Cardiac muscle cell (in vitro differentiated cells and primary cell): ENCODE data around the gene ADGRB2. TPM values are rescaled to one million over a fixed set of nuclear protein-coding genes. Genes with fewer than 3 reads are reported as not detected.

ENCODE experiments used
- DNase-seq, 2 donors: peaks; one replicate each; pipeline versions ENCODE4 v3.0.0 to v3.0.0-alpha.2; 2010 to 2017; ENCODE audit warnings: low read depth in 1 of 2, low spot score in 1 of 2
- H3K27ac ChIP-seq: fragments of 200-600 bp; sonication (generic); 2 replicates; pipeline ENCODE4 v1.5.1; 2016
- H3K27me3 ChIP-seq: fragments of 200-600 bp; sonication (generic); 2 replicates; pipeline ENCODE4 v1.6.0; 2016; ENCODE audit warnings: control low read depth
- H3K36me3 ChIP-seq: fragments of 200-600 bp; sonication (generic); 2 replicates; pipeline ENCODE4 v1.5.1; 2016; ENCODE audit warnings: control low read depth
- H3K4me1 ChIP-seq: fragments of 200-600 bp; sonication (generic); 2 replicates; pipeline ENCODE4 v1.8.1; 2017; ENCODE audit warnings: low read depth, mild to moderate bottlenecking, mixed run types
- H3K4me3 ChIP-seq: fragments of 200-600 bp; sonication (generic); 2 replicates; pipeline ENCODE4 v1.5.1; 2016; ENCODE audit warnings: mild to moderate bottlenecking
- H3K9me3 ChIP-seq: fragments of 200-600 bp; sonication (generic); 2 replicates; pipeline ENCODE4 v1.5.1; 2017; ENCODE audit warnings: low read depth, mild to moderate bottlenecking, control low read depth
- CTCF ChIP-seq: IDR thresholded peaks from 2 replicates; pipeline ENCODE4 v1.5.1; 2012; ENCODE audit warnings: low read depth, mild to moderate bottlenecking, low read length
- polyA plus RNA-seq: library from polyadenylated mRNA; unstranded; fragments of >200 nt; fragmentation: Nextera tagmentation; extraction: Ambion mirVana; gene quantifications from 2 replicates; pipeline ENCODE4 v1.2.1, GENCODE V29; 2016
- total RNA-seq: library from RNA; depleted of rRNA; stranded (reverse); fragments of >200 nt; gene quantifications from 2 replicates; pipeline ENCODE4 v1.2.3, GENCODE V29; 2016

Gene ADGRB2
- total and polyA plus RNA-seq, 2 experiments from 2014 or later, result 95.0 to 309 TPM

GRCh38 chr1:31789259-31790065 is 25.3 kb upstream of the ADGRB2 start:
- no peak overlapping the region for H3K27ac ChIP-seq
- no peaks in the 10 kb centered on the region for H3K4me1 ChIP-seq
- H3K36me3 ChIP-seq, result no peaks in the 10 kb centered on the region
- H3K27me3 ChIP-seq, result no peaks in the 10 kb centered on the region
- H3K4me3 ChIP-seq, result peak overlapping the region; percentile 51
- DNase-seq, result peak; percentile 93 to 94
- no peaks in the 10 kb centered on the region for H3K9me3 ChIP-seq
- peak; percentile 89 for TF ChIP-seq CTCF

GRCh38 chr1:31788825-31789256 is 24.7 kb upstream of the ADGRB2 start:
- TF ChIP-seq CTCF, result no peak
- H3K4me1 ChIP-seq, result no peaks in the 10 kb centered on the region
- no peaks in the 10 kb centered on the region for H3K9me3 ChIP-seq
- peak overlapping the region; percentile 51 for H3K4me3 ChIP-seq
- no peaks in the 10 kb centered on the region for H3K27me3 ChIP-seq
- no peaks in the 10 kb centered on the region for H3K36me3 ChIP-seq
- DNase-seq, result peak in 1 of 2 donors; percentile 84
- peak overlapping the region; percentile 2 for H3K27ac ChIP-seq

DNA sequence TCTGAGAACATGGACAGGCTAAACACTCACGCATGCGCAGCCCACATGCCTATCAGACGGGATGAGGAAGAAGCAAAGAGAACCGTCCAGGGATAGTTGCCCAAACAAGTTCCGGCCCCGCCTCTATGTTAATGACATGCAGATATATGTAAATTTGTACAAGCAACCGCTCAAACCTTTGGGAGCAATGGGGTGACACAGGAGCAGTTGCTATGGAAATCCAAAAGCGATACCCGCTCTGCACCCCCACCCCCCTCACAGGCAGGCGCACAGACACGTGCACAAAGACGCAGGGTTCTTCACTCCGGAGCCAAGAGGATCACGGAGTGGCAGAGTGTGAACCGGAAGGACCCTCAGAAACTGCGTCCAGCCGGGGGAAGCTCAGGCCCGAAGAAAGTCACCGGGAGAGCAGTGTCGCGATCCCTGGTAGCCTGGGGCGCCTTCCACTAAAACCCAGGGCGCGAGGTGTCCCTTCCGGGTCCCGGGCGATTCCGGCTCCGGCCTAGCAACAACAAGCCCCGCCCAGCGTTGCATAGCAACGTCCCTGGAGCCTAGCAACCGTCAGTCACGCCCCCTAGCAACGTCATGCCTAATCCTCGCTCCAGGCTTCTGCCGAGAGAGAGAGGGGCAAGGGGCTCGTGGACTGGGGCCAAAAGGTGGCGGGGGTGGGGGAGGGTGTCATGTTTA is 24.1 kb upstream of the ADGRB2 start:
- Histone ChIP-seq H3K27me3 (no peaks in the 10 kb centered on the region), H3K9me3 (no peaks in the 10 kb centered on the region), H3K36me3 (no peaks in the 10 kb centered on the region), H3K4me3 (peak overlapping the region; percentile 51), H3K27ac (peak overlapping the region; percentile 2), H3K4me1 (no peaks in the 10 kb centered on the region)
- DNase-seq, result peak; percentile 94 to 95
- TF ChIP-seq CTCF, result no peak

DNA sequence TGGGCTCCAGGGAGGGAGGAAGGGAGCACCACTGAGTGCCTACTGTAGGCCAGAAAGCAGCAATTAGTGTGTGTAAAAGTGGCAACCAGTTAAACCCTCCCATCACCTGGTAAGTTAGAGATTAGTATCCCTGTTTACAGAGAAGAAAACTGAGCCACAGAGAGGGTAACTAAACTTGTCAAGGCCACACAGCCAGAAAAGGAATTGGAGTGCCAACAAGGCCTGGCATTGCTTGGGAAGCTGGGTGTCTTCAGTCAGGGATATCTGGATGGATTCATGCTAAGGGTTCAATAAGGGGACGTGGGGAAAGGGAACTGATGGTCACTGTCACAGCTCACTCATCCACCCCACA is 23.6 kb upstream of the ADGRB2 start:
- Histone ChIP-seq H3K36me3 (no peaks in the 10 kb centered on the region), H3K27me3 (no peaks in the 10 kb centered on the region), H3K9me3 (no peaks in the 10 kb centered on the region), H3K4me1 (peaks cover 5% of the 10 kb centered on the region), H3K27ac (no peak overlapping the region), H3K4me3 (peak overlapping the region; percentile 51)
- no peak for TF ChIP-seq CTCF
- no peak for DNase-seq

- H3K27ac ChIP-seq, result no peak overlapping the region
- no peak for TF ChIP-seq CTCF
- no peaks in the 10 kb centered on the region for H3K9me3 ChIP-seq
- H3K4me1 ChIP-seq, result peaks cover 10% of the 10 kb centered on the region
- no peak for DNase-seq
- no peaks in the 10 kb centered on the region for H3K27me3 ChIP-seq
- H3K4me3 ChIP-seq, result no peak overlapping the region
- H3K36me3 ChIP-seq, result no peaks in the 10 kb centered on the region
Observed at GRCh38 chr1:31787261-31787660, 23.1 kb upstream of the ADGRB2 start.
